ENCODE results near the gene CBLC.

The CBLC gene

GRCh38 chr19:44807652-44808462 lies 30.2 kb downstream of the CBLC start:
- TF ChIP-seq CTCF (conservative IDR thresholded peaks at IDR 0.05; ENCODE audit: control insufficient read depth, insufficient read depth, low read depth, low read length) = peak; percentile 57
- no peak overlapping the region for H3K4me3 ChIP-seq (ENCODE audit: control insufficient read depth, low read depth, low read length)
- DNase-seq (ENCODE audit: low read depth) = peak; percentile 43

- DNase-seq (ENCODE audit: low read depth) = peak; percentile 50
- H3K4me3 ChIP-seq (ENCODE audit: control insufficient read depth, low read depth, low read length) = peak within 1 kb of the TSS; percentile 46
- TF ChIP-seq CTCF (conservative IDR thresholded peaks at IDR 0.05; ENCODE audit: control insufficient read depth, insufficient read depth, low read depth, low read length) = no peak
These were observed 31.0 kb downstream of the CBLC start, which contains the start of gene BCAM for GRCh38 chr19:44808463-44809371. TSS of gene BCAM (plus strand) at chr19:44809103. CDS start at chr19:44809125, 22 bp downstream.

- peak overlapping the region; percentile 46 for H3K4me3 ChIP-seq (ENCODE audit: control insufficient read depth, low read depth, low read length)
- no peak for TF ChIP-seq CTCF (conservative IDR thresholded peaks at IDR 0.05; ENCODE audit: control insufficient read depth, insufficient read depth, low read depth, low read length)
- DNase-seq (ENCODE audit: low read depth) = no peak
These were observed 32.0 kb downstream of the CBLC start for GRCh38 chr19:44809577-44810233.

- no peak overlapping the region for H3K4me3 ChIP-seq (ENCODE audit: control insufficient read depth, low read depth, low read length)
- no peak for DNase-seq (ENCODE audit: low read depth)
- TF ChIP-seq CTCF (conservative IDR thresholded peaks at IDR 0.05; ENCODE audit: control insufficient read depth, insufficient read depth, low read depth, low read length) = no peak
These were observed 32.8 kb downstream of the CBLC start for GRCh38 chr19:44810234-44811121.

GRCh38 chr19:44811122-44811419 lies 33.4 kb downstream of the CBLC start:
- DNase-seq (ENCODE audit: low read depth) = no peak
- no peak for TF ChIP-seq CTCF (conservative IDR thresholded peaks at IDR 0.05; ENCODE audit: control insufficient read depth, insufficient read depth, low read depth, low read length)
- H3K4me3 ChIP-seq (ENCODE audit: control insufficient read depth, low read depth, low read length) = no peak overlapping the region

Data from fibroblast of mammary gland (primary cell).